ENCODE data around the gene KCNK10.

- TF ChIP-seq CTCF (IDR thresholded peaks at IDR 0.05) (no peak), EZH2 (IDR thresholded peaks at IDR 0.05; ENCODE audit: borderline replicate concordance, insufficient read depth, low read depth, low read length, poor library complexity, severe bottlenecking) (no peak)
Observed at GRCh38 chr14:88321692-88322503, 1.2 kb downstream of the KCNK10 start.
